Measurements from ENCODE around the gene RBM6.

- TF ChIP-seq CTCF (IDR thresholded peaks at IDR 0.05) (no peak), EP300 (IDR thresholded peaks at IDR 0.05) (no peak)
Measured at GRCh38 chr3:49996016-49996415, 56.1 kb downstream of the RBM6 start.

Measured in tibial nerve (tissue), 4 donors.